Activated CD4-positive, alpha-beta T cell treated with anti-CD3 and anti-CD28 coated beads, Interleukin-2, amount 10 ng/mL, durations not matched to agents 7 days and 5 days (primary cell): ENCODE measurements around the gene LDLRAD4. TPM values are rescaled to one million over a fixed set of nuclear protein-coding genes. Genes with fewer than 3 reads are reported as not detected.

Experiments
- CTCF ChIA-PET: fragments of 350-600 bp; sonication (Branson Sonifier 250); formaldehyde crosslinking; loops from one replicate; lab custom pipeline; 2021; ENCODE audit warnings: antibody characterized with exemption; lab: Charles Lee
- POLR2A ChIA-PET: fragments of 350-600 bp; sonication (Branson Sonifier 250); formaldehyde crosslinking; loops from one replicate; lab custom pipeline; 2021; ENCODE audit warnings: antibody characterized with exemption; lab: Charles Lee
- DNase-seq: peaks from one replicate; pipeline ENCODE4 v3.0.0-alpha.2; 2020
- H3K27ac Mint-ChIP-seq: one replicate; pipeline ENCODE4 v1.8.0; 2021; ENCODE audit warnings: mild to moderate bottlenecking, moderate library complexity, mixed read lengths
- H3K27me3 Mint-ChIP-seq: one replicate; pipeline ENCODE4 v1.8.0; 2021; ENCODE audit warnings: mixed read lengths
- H3K36me3 Mint-ChIP-seq: one replicate; pipeline ENCODE4 v1.8.0; 2021; ENCODE audit warnings: low read depth, mixed read lengths
- H3K4me1 Mint-ChIP-seq: one replicate; pipeline ENCODE4 v1.8.0; 2021; ENCODE audit warnings: mixed read lengths
- H3K4me3 Mint-ChIP-seq: one replicate; pipeline ENCODE4 v1.8.0; 2021; ENCODE audit warnings: mild to moderate bottlenecking, moderate library complexity, mixed read lengths
- H3K9me3 Mint-ChIP-seq: one replicate; pipeline ENCODE4 v1.8.0; 2021; ENCODE audit warnings: mixed read lengths
- total RNA-seq, 2 experiments: library from RNA; stranded (reverse); gene quantifications; one replicate each; pipeline ENCODE4 v1.2.3, GENCODE V29; 2021

The LDLRAD4 gene
- total RNA-seq, 2 experiments from 2014 or later = 23.8 to 28.6 TPM

DNA sequence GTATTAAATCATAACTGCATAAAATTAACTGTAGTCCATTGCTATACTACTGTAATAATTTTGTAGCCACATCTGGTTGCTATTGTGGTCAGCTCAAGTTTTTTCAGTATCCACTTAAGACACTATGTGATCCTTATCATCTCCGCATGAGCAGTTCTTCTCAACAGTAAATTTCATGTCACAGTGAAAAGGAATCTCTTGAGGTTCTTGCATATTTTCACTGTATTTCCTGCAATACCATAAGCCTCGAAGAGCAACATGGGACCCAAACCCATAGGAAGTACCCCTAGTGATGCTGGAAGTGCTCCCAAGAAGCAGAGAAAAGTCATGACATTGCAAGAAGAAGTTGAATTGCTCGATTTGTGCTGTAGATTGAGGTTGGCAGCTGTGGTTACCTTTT, 86.7 kb downstream of the LDLRAD4 start:
- Mint-ChIP-seq H3K27ac (no peak overlapping the region), H3K4me3 (no peak overlapping the region), H3K9me3 (peaks cover 14% of the 10 kb centered on the region), H3K27me3 (no peaks in the 10 kb centered on the region), H3K36me3 (peaks cover 12% of the 10 kb centered on the region), H3K4me1 (peaks cover 22% of the 10 kb centered on the region)
- no peak for DNase-seq
- ChIA-PET CTCF (no interaction called here), POLR2A (interaction anchor here (0.7 kb wide), 1 partner anchor 403 kb away, joined by 4 read pairs; no protein-coding TSS in a partner anchor)

- Mint-ChIP-seq H3K4me1 (peaks cover 22% of the 10 kb centered on the region), H3K27ac (no peak overlapping the region), H3K9me3 (peaks cover 14% of the 10 kb centered on the region), H3K4me3 (no peak overlapping the region), H3K27me3 (no peaks in the 10 kb centered on the region), H3K36me3 (peaks cover 14% of the 10 kb centered on the region)
- CTCF ChIA-PET = interaction anchor here (1.2 kb wide), 1 partner anchor 47 kb away, joined by 3 read pairs; no protein-coding TSS in a partner anchor
- POLR2A ChIA-PET = no interaction called here
- DNase-seq = no peak
These were observed 88.0 kb downstream of the LDLRAD4 start for GRCh38 chr18:13306583-13306982.

DNA sequence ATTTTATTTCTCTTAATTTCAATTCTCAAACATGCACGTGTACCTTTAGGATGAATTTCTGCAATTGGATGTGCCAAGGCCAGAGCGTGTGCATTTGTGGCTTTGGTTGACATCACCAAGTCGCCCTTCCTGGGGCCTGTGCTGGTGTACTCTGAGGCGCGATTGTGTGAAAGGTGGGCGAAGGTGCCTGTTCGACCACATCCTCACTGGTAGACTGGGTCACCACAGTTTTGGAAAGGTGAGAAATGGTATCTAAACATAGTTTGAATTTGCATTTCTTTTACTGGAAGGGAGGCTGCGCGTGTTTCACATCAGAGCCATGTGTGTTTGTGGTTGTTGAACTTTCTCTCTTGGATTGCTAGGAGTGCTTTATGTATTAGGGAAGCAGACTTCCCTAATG, 89.8 kb downstream of the LDLRAD4 start:
- H3K27me3 Mint-ChIP-seq = no peaks in the 10 kb centered on the region
- peaks cover 14% of the 10 kb centered on the region for H3K36me3 Mint-ChIP-seq
- CTCF ChIA-PET = no interaction called here
- POLR2A ChIA-PET = no interaction called here
- peaks cover 34% of the 10 kb centered on the region for H3K4me1 Mint-ChIP-seq
- peak; percentile 24 for DNase-seq
- no peak overlapping the region for H3K27ac Mint-ChIP-seq
- H3K9me3 Mint-ChIP-seq = peaks cover 19% of the 10 kb centered on the region
- no peak overlapping the region for H3K4me3 Mint-ChIP-seq

DNA sequence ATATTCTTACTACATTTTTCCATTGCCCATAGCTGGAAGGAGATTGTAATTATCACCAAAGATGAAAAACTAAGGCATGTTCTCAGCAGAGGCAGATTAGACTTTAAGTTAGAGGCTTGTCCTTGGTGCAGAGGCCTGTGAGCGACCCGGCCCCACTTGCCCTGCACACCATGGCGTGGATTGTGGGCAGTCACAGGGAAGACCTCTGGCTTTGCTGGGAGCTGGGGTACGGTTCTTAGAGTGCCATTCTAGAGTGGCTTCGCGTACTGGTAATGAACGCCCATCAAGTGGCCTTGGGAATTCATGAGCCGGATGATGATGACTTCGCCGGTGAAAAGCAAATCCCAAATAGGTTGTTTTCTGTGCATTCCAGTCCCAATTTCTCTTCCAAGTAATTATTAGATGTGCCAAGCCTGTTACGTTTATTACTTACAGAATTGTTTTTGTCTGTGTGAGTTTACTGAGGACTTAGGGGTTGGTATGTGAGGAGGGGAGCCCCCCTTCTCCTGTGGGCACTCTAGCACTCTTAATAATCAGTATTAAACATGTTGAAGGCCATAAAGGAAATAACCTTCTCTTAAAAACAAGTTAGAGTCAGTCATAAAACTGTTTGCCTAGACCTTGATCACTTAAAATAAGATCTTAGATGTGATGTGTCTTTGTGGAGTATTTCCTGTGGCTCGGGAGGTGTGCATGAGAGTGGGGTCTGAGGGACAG, 90.6 kb downstream of the LDLRAD4 start:
- CTCF ChIA-PET = no interaction called here

GRCh38 chr18:13309748-13310670, 91.4 kb downstream of the LDLRAD4 start:
- peaks cover 41% of the 10 kb centered on the region for H3K4me1 Mint-ChIP-seq
- H3K9me3 Mint-ChIP-seq = peaks cover 23% of the 10 kb centered on the region
- H3K27ac Mint-ChIP-seq = no peak overlapping the region
- H3K4me3 Mint-ChIP-seq = no peak overlapping the region
- no peak for DNase-seq
- peaks cover 17% of the 10 kb centered on the region for H3K36me3 Mint-ChIP-seq
- ChIA-PET CTCF (no interaction called here), POLR2A (no interaction called here)
- no peaks in the 10 kb centered on the region for H3K27me3 Mint-ChIP-seq

More for the DNA sequence above, 90.6 kb downstream of the LDLRAD4 start:
- no peaks in the 10 kb centered on the region for H3K27me3 Mint-ChIP-seq
- DNase-seq = no peak
- peaks cover 19% of the 10 kb centered on the region for H3K9me3 Mint-ChIP-seq
- H3K36me3 Mint-ChIP-seq = peaks cover 13% of the 10 kb centered on the region
- POLR2A ChIA-PET = no interaction called here
- H3K27ac Mint-ChIP-seq = no peak overlapping the region
- H3K4me1 Mint-ChIP-seq = peaks cover 40% of the 10 kb centered on the region
- H3K4me3 Mint-ChIP-seq = no peak overlapping the region

GRCh38 chr18:13311193-13311592, 92.6 kb downstream of the LDLRAD4 start:
- H3K4me3 Mint-ChIP-seq = no peak overlapping the region
- no peak overlapping the region for H3K27ac Mint-ChIP-seq
- peaks cover 17% of the 10 kb centered on the region for H3K36me3 Mint-ChIP-seq
- peaks cover 26% of the 10 kb centered on the region for H3K9me3 Mint-ChIP-seq
- H3K4me1 Mint-ChIP-seq = peaks cover 41% of the 10 kb centered on the region
- no peak for DNase-seq
- H3K27me3 Mint-ChIP-seq = no peaks in the 10 kb centered on the region
- ChIA-PET CTCF (interaction anchor here (0.6 kb wide), 1 partner anchor 605 kb away, joined by 3 read pairs; no protein-coding TSS in a partner anchor), POLR2A (no interaction called here)

GRCh38 chr18:13312515-13312914, 94.0 kb downstream of the LDLRAD4 start:
- H3K27ac Mint-ChIP-seq = no peak overlapping the region
- H3K27me3 Mint-ChIP-seq = no peaks in the 10 kb centered on the region
- POLR2A ChIA-PET = interaction anchor here (0.6 kb wide), 1 partner anchor 155 kb away, joined by 3 read pairs; no protein-coding TSS in a partner anchor
- peaks cover 40% of the 10 kb centered on the region for H3K4me1 Mint-ChIP-seq
- peaks cover 22% of the 10 kb centered on the region for H3K36me3 Mint-ChIP-seq
- no peak overlapping the region for H3K4me3 Mint-ChIP-seq
- CTCF ChIA-PET = no interaction called here
- no peak for DNase-seq
- H3K9me3 Mint-ChIP-seq = peaks cover 28% of the 10 kb centered on the region

DNA sequence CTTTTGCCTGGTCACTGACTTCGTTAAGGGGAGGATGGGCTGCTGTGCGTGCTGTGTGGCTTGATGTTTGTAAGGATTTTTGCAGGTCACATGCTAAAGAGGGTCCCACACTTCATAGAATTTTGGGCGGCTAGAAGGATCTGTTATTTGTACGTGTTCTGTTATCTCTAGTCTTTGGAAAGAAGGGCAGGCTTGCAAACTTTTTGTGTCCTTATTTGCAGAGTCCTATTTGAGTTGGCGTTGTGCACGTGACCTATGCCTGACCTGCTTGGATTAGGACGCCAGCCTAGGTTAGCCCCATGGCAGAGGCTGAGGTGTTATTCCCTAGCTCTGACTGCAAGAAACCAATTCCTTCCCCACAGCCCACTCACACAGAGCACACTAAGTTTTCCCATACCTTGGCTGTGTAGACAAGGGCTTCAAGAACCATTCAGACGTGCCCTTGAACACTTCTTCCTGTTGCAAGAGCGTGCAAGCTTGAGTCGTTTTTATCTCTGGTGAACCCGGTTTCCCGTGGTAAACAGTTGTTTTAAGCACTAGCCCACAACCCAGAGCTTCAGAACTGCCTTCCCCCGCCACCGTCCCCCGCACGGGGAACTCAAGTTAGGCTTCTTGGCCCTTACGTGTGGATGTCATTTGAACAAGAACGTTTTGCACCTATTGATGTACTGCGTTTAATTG, 94.6 kb downstream of the LDLRAD4 start:
- CTCF ChIA-PET = interaction anchor here (0.6 kb wide), 1 partner anchor 12 kb away, joined by 3 read pairs; no protein-coding TSS in a partner anchor
- H3K27ac Mint-ChIP-seq = peak overlapping the region; percentile 32
- no peak overlapping the region for H3K4me3 Mint-ChIP-seq

GRCh38 chr18:13315000-13315399, 96.4 kb downstream of the LDLRAD4 start:
- DNase-seq = no peak
- Mint-ChIP-seq H3K4me3 (no peak overlapping the region), H3K36me3 (peaks cover 22% of the 10 kb centered on the region), H3K27ac (no peak overlapping the region), H3K4me1 (peaks cover 21% of the 10 kb centered on the region), H3K27me3 (no peaks in the 10 kb centered on the region), H3K9me3 (peaks cover 28% of the 10 kb centered on the region)
- ChIA-PET CTCF (no interaction called here), POLR2A (no interaction called here)

More for the DNA sequence above, 94.6 kb downstream of the LDLRAD4 start:
- POLR2A ChIA-PET = interaction anchor here (0.6 kb wide), 1 partner anchor 154 kb away, joined by 3 read pairs; no protein-coding TSS in a partner anchor
- DNase-seq = peak; percentile 44
- H3K4me1 Mint-ChIP-seq = peaks cover 37% of the 10 kb centered on the region
- no peaks in the 10 kb centered on the region for H3K27me3 Mint-ChIP-seq
- peaks cover 28% of the 10 kb centered on the region for H3K9me3 Mint-ChIP-seq
- H3K36me3 Mint-ChIP-seq = peaks cover 22% of the 10 kb centered on the region

GRCh38 chr18:13316063-13316462, 97.5 kb downstream of the LDLRAD4 start:
- POLR2A ChIA-PET = no interaction called here
- peaks cover 28% of the 10 kb centered on the region for H3K9me3 Mint-ChIP-seq
- no peaks in the 10 kb centered on the region for H3K27me3 Mint-ChIP-seq
- H3K4me1 Mint-ChIP-seq = peaks cover 21% of the 10 kb centered on the region
- H3K36me3 Mint-ChIP-seq = peaks cover 22% of the 10 kb centered on the region
- DNase-seq = no peak
- CTCF ChIA-PET = no interaction called here
- H3K4me3 Mint-ChIP-seq = no peak overlapping the region
- no peak overlapping the region for H3K27ac Mint-ChIP-seq

DNA sequence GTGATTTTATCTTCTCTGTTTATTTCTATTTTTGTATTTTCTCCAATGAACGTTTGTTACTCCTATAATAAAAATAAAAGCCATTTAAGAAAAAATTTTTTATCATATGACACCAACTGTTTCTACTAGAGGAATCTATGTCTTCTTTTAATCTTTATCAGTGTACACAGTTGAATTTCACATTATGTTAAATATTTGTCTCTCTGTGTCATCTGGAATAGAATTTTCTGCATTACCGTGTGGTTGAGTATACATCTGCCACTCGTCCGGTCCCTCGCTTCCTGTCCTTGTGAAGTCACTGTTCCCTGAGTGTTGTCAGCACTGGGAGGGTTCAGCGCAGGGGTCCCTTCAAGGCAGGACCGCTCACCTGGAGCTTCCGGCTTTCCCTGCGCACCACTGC, 99.2 kb downstream of the LDLRAD4 start:
- Mint-ChIP-seq H3K36me3 (peaks cover 19% of the 10 kb centered on the region), H3K27ac (no peak overlapping the region), H3K4me3 (no peak overlapping the region), H3K4me1 (peaks cover 16% of the 10 kb centered on the region), H3K9me3 (peaks cover 27% of the 10 kb centered on the region), H3K27me3 (no peaks in the 10 kb centered on the region)
- no peak for DNase-seq
- CTCF ChIA-PET = no interaction called here
- POLR2A ChIA-PET = no interaction called here

- Mint-ChIP-seq H3K4me3 (no peak overlapping the region), H3K27me3 (no peaks in the 10 kb centered on the region), H3K4me1 (peaks cover 9% of the 10 kb centered on the region), H3K27ac (no peak overlapping the region), H3K36me3 (peaks cover 19% of the 10 kb centered on the region), H3K9me3 (peaks cover 23% of the 10 kb centered on the region)
- ChIA-PET POLR2A (no interaction called here), CTCF (interaction anchor here (0.6 to 1.6 kb wide), 4 partner anchors 9 to 54 kb away, joined by 4 to 5 read pairs (median 4); no protein-coding TSS in a partner anchor)
- no peak for DNase-seq
These were observed 100.4 kb downstream of the LDLRAD4 start for GRCh38 chr18:13318731-13319501.
